ENCODE data around the gene UNK. TPM values are rescaled to one million over a fixed set of nuclear protein-coding genes. Genes with fewer than 3 reads are reported as not detected.

Gene UNK
- total RNA-seq, 2 experiments from 2014 or later, result 21.8 to 24.7 TPM

GRCh38 chr17:75764711-75765421 is 19.7 kb upstream of the UNK start, which contains the start of gene GALK1:
TSS of gene GALK1 (minus strand) at chr17:75765192. CDS start at chr17:75765136, 56 bp downstream.
- no peaks in the 10 kb centered on the region for H3K9me3 Mint-ChIP-seq
- H3K36me3 Mint-ChIP-seq, result peaks cover 6% of the 10 kb centered on the region
- ChIA-PET POLR2A (interaction anchor here (0.6 to 3.7 kb wide), 12 partner anchors 10 to 98 kb away, joined by 3 to 69 read pairs (median 4); partner anchors contain the start of genes RECQL5, SAP30BP and WBP2), CTCF (interaction anchor here (0.6 to 5.8 kb wide), 28 partner anchors 9 to 920 kb away, joined by 3 to 89 read pairs (median 6); partner anchors contain the start of genes SMIM5, TRIM65 and WBP2)
- intact Hi-C loops (cut with micrococcal nuclease), result loop anchor here (1.0 to 2.0 kb wide), 2 partner anchors 14 to 62 kb away; a partner anchor contains a TSS
- H3K27ac Mint-ChIP-seq, result peak within 1 kb of the TSS; percentile 71
- peak; percentile 83 for DNase-seq
- no peaks in the 10 kb centered on the region for H3K27me3 Mint-ChIP-seq
- peak within 1 kb of the TSS; percentile 79 for H3K4me3 Mint-ChIP-seq
- peaks cover 11% of the 10 kb centered on the region for H3K4me1 Mint-ChIP-seq (ENCODE audit: low read depth)

GRCh38 chr17:75765981-75766380 is 18.6 kb upstream of the UNK start:
- Mint-ChIP-seq H3K4me3 (no peak overlapping the region), H3K9me3 (no peaks in the 10 kb centered on the region), H3K27ac (no peak overlapping the region), H3K27me3 (no peaks in the 10 kb centered on the region), H3K4me1 (ENCODE audit: low read depth) (peaks cover 11% of the 10 kb centered on the region), H3K36me3 (peaks cover 6% of the 10 kb centered on the region)
- no peak for DNase-seq
- intact Hi-C loops (cut with micrococcal nuclease), result loop anchor here (1.0 to 2.0 kb wide), 2 partner anchors 13 to 61 kb away; a partner anchor contains a TSS
- CTCF ChIA-PET, result interaction anchor here (0.9 to 5.8 kb wide), 12 partner anchors 8 to 133 kb away, joined by 3 to 89 read pairs (median 14); partner anchors contain the start of gene SMIM5
- POLR2A ChIA-PET, result interaction anchor here (0.6 to 3.7 kb wide), 7 partner anchors 9 to 645 kb away, joined by 3 to 69 read pairs (median 5); partner anchors contain the start of gene SAP30BP

- no peak overlapping the region for H3K27ac Mint-ChIP-seq
- no peaks in the 10 kb centered on the region for H3K9me3 Mint-ChIP-seq
- peaks cover 8% of the 10 kb centered on the region for H3K4me1 Mint-ChIP-seq (ENCODE audit: low read depth)
- DNase-seq, result no peak
- no peaks in the 10 kb centered on the region for H3K27me3 Mint-ChIP-seq
- POLR2A ChIA-PET, result no interaction called here
- CTCF ChIA-PET, result interaction anchor here (0.8 kb wide), 1 partner anchor 15 kb away, joined by 3 read pairs; no protein-coding TSS in a partner anchor
- intact Hi-C loops (cut with micrococcal nuclease), result no loop called here
- no peak overlapping the region for H3K4me3 Mint-ChIP-seq
- H3K36me3 Mint-ChIP-seq, result no peaks in the 10 kb centered on the region
Measured at GRCh38 chr17:75767881-75768280, 16.7 kb upstream of the UNK start.

GRCh38 chr17:75769536-75769935 is 15.1 kb upstream of the UNK start:
- intact Hi-C loops (cut with micrococcal nuclease), result no loop called here
- Mint-ChIP-seq H3K36me3 (peaks cover 2% of the 10 kb centered on the region), H3K9me3 (no peaks in the 10 kb centered on the region), H3K4me3 (no peak overlapping the region), H3K27me3 (no peaks in the 10 kb centered on the region), H3K4me1 (ENCODE audit: low read depth) (no peaks in the 10 kb centered on the region), H3K27ac (no peak overlapping the region)
- POLR2A ChIA-PET, result interaction anchor here (1.3 to 1.5 kb wide), 2 partner anchors 9 to 11 kb away, joined by 3 to 5 read pairs; no protein-coding TSS in a partner anchor
- CTCF ChIA-PET, result interaction anchor here (1.3 kb wide), 1 partner anchor 16 kb away, joined by 10 read pairs; no protein-coding TSS in a partner anchor
- DNase-seq, result no peak

GRCh38 chr17:75771334-75772281 is 13.0 kb upstream of the UNK start:
- POLR2A ChIA-PET, result interaction anchor here (1.7 kb wide), 1 partner anchor 15 kb away, joined by 5 read pairs; no protein-coding TSS in a partner anchor
- no peak overlapping the region for H3K27ac Mint-ChIP-seq
- intact Hi-C loops (cut with micrococcal nuclease), result no loop called here

GRCh38 chr17:75773121-75773807 is 11.3 kb upstream of the UNK start:
- intact Hi-C loops (cut with micrococcal nuclease), result no loop called here
- H3K4me3 Mint-ChIP-seq, result no peak overlapping the region
- no peak for DNase-seq
- H3K27me3 Mint-ChIP-seq, result no peaks in the 10 kb centered on the region
- no peaks in the 10 kb centered on the region for H3K9me3 Mint-ChIP-seq
- H3K27ac Mint-ChIP-seq, result no peak overlapping the region
- H3K36me3 Mint-ChIP-seq, result peaks cover 29% of the 10 kb centered on the region
- POLR2A ChIA-PET, result interaction anchor here (0.8 to 5.4 kb wide), 5 partner anchors 8 to 19 kb away, joined by 3 to 69 read pairs (median 4); partner anchors contain the start of genes GALK1 and UNK
- CTCF ChIA-PET, result interaction anchor here (0.9 to 3.2 kb wide), 6 partner anchors 9 to 123 kb away, joined by 3 to 19 read pairs (median 4); partner anchors contain the start of gene GALK1
- peaks cover 22% of the 10 kb centered on the region for H3K4me1 Mint-ChIP-seq (ENCODE audit: low read depth)

More at GRCh38 chr17:75771334-75772281, 13.0 kb upstream of the UNK start:
- H3K4me3 Mint-ChIP-seq, result no peak overlapping the region
- no peaks in the 10 kb centered on the region for H3K9me3 Mint-ChIP-seq
- CTCF ChIA-PET, result interaction anchor here (1.3 kb wide), 2 partner anchors 79 to 84 kb away, joined by 3 to 4 read pairs; partner anchors contain the start of gene WBP2
- no peak for DNase-seq
- H3K4me1 Mint-ChIP-seq (ENCODE audit: low read depth), result peaks cover 7% of the 10 kb centered on the region
- H3K27me3 Mint-ChIP-seq, result no peaks in the 10 kb centered on the region
- H3K36me3 Mint-ChIP-seq, result peaks cover 13% of the 10 kb centered on the region

GRCh38 chr17:75773808-75774470 is 10.7 kb upstream of the UNK start:
- H3K36me3 Mint-ChIP-seq, result peaks cover 36% of the 10 kb centered on the region
- CTCF ChIA-PET, result interaction anchor here (0.9 to 3.2 kb wide), 4 partner anchors 10 to 122 kb away, joined by 3 to 19 read pairs (median 12); partner anchors contain the start of gene GALK1
- H3K4me3 Mint-ChIP-seq, result no peak overlapping the region
- intact Hi-C loops (cut with micrococcal nuclease), result no loop called here
- H3K27me3 Mint-ChIP-seq, result peaks cover 2% of the 10 kb centered on the region
- no peak for DNase-seq
- H3K9me3 Mint-ChIP-seq, result no peaks in the 10 kb centered on the region
- H3K4me1 Mint-ChIP-seq (ENCODE audit: low read depth), result peaks cover 24% of the 10 kb centered on the region
- POLR2A ChIA-PET, result interaction anchor here (0.8 to 5.4 kb wide), 6 partner anchors 9 to 53 kb away, joined by 3 to 69 read pairs (median 12); partner anchors contain the start of genes GALK1 and UNK
- no peak overlapping the region for H3K27ac Mint-ChIP-seq

GRCh38 chr17:75774471-75774990 is 10.1 kb upstream of the UNK start:
- Mint-ChIP-seq H3K27ac (peak overlapping the region; percentile 96), H3K27me3 (peaks cover 2% of the 10 kb centered on the region), H3K4me3 (no peak overlapping the region), H3K9me3 (no peaks in the 10 kb centered on the region), H3K36me3 (peaks cover 37% of the 10 kb centered on the region), H3K4me1 (ENCODE audit: low read depth) (peaks cover 24% of the 10 kb centered on the region)
- ChIA-PET POLR2A (interaction anchor here (0.7 to 5.4 kb wide), 7 partner anchors 8 to 56 kb away, joined by 3 to 69 read pairs (median 11); partner anchors contain the start of genes GALK1 and UNK), CTCF (interaction anchor here (1.7 to 3.2 kb wide), 4 partner anchors 10 to 53 kb away, joined by 6 to 19 read pairs (median 14); partner anchors contain the start of gene GALK1)
- no peak for DNase-seq
- intact Hi-C loops (cut with micrococcal nuclease), result no loop called here

- Mint-ChIP-seq H3K27ac (peak overlapping the region; percentile 96), H3K4me1 (ENCODE audit: low read depth) (peaks cover 27% of the 10 kb centered on the region), H3K4me3 (peak overlapping the region; percentile 9), H3K9me3 (no peaks in the 10 kb centered on the region), H3K27me3 (peaks cover 4% of the 10 kb centered on the region), H3K36me3 (peaks cover 40% of the 10 kb centered on the region)
- no peak for DNase-seq
- CTCF ChIA-PET, result interaction anchor here (1.7 to 4.2 kb wide), 5 partner anchors 10 to 52 kb away, joined by 6 to 35 read pairs (median 17); partner anchors contain the start of gene GALK1
- POLR2A ChIA-PET, result interaction anchor here (0.7 to 5.4 kb wide), 11 partner anchors 8 to 74 kb away, joined by 3 to 69 read pairs (median 6); partner anchors contain the start of genes GALK1, UNC13D and UNK
- intact Hi-C loops (cut with micrococcal nuclease), result no loop called here
Measured at GRCh38 chr17:75774991-75775668, 9.5 kb upstream of the UNK start.

All from activated CD4-positive, alpha-beta memory T cell treated with anti-CD3 and anti-CD28 coated beads for 36 hours (primary cell).